A549 (cell line): ENCODE measurements around the gene FAM24B.

Source experiments
- CEBPB ChIP-seq, 2 experiments: fragments of >200 bp in 1 of 2; sonication (Bioruptor Twin) in 1 of 2; formaldehyde crosslinking in 1 of 2; IDR thresholded peaks; 2 replicates each; pipeline ENCODE4 v1.6.1; 2012 to 2016
- CTCF ChIP-seq: fragments of >200 bp; sonication (Bioruptor Twin); formaldehyde crosslinking; IDR thresholded peaks from 3 replicates; pipeline ENCODE4 v1.5.1; 2016
- NFE2L2 ChIP-seq: fragments of 150-350 bp; conservative IDR thresholded peaks from 2 replicates; pipeline ENCODE4 v1.6.1; 2014; ENCODE audit warnings: low read length
- RAD21 ChIP-seq, 2 experiments: fragments of >200 bp in 1 of 2; sonication (Bioruptor Twin) in 1 of 2; formaldehyde crosslinking in 1 of 2; IDR thresholded peaks in 1 of 2; conservative IDR thresholded peaks in 1 of 2; 2 replicates in 1 of 2; 3 replicates in 1 of 2; pipeline ENCODE4 v1.6.1; 2012 to 2018; ENCODE audit warnings: inconsistent platforms in 1 of 2
- TF ChIP-seq, protein P1 (sequence below): fragments of 200-600 bp; sonication (generic); IDR thresholded peaks from 2 replicates; pipeline ENCODE4 v1.6.1; 2016; ENCODE audit warnings: antibody characterized with exemption, mild to moderate bottlenecking, moderate library complexity
- TF ChIP-seq, protein P2 (sequence below): IDR thresholded peaks from 2 replicates; pipeline ENCODE4 v1.6.1; 2012; ENCODE audit warnings: low read depth, borderline replicate concordance
- TF ChIP-seq, protein P3 (sequence below): IDR thresholded peaks from 2 replicates; pipeline ENCODE4 v1.6.1; 2012

- no peak for TF ChIP-seq RAD21 (conservative IDR thresholded peaks at IDR 0.05 in 1 of 2, IDR thresholded peaks at IDR 0.05 in 1 of 2)
- TF ChIP-seq, protein P1, sequence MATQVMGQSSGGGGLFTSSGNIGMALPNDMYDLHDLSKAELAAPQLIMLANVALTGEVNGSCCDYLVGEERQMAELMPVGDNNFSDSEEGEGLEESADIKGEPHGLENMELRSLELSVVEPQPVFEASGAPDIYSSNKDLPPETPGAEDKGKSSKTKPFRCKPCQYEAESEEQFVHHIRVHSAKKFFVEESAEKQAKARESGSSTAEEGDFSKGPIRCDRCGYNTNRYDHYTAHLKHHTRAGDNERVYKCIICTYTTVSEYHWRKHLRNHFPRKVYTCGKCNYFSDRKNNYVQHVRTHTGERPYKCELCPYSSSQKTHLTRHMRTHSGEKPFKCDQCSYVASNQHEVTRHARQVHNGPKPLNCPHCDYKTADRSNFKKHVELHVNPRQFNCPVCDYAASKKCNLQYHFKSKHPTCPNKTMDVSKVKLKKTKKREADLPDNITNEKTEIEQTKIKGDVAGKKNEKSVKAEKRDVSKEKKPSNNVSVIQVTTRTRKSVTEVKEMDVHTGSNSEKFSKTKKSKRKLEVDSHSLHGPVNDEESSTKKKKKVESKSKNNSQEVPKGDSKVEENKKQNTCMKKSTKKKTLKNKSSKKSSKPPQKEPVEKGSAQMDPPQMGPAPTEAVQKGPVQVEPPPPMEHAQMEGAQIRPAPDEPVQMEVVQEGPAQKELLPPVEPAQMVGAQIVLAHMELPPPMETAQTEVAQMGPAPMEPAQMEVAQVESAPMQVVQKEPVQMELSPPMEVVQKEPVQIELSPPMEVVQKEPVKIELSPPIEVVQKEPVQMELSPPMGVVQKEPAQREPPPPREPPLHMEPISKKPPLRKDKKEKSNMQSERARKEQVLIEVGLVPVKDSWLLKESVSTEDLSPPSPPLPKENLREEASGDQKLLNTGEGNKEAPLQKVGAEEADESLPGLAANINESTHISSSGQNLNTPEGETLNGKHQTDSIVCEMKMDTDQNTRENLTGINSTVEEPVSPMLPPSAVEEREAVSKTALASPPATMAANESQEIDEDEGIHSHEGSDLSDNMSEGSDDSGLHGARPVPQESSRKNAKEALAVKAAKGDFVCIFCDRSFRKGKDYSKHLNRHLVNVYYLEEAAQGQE = no peak
- TF ChIP-seq, protein P2, sequence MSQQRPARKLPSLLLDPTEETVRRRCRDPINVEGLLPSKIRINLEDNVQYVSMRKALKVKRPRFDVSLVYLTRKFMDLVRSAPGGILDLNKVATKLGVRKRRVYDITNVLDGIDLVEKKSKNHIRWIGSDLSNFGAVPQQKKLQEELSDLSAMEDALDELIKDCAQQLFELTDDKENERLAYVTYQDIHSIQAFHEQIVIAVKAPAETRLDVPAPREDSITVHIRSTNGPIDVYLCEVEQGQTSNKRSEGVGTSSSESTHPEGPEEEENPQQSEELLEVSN = no peak
- no peak for TF ChIP-seq CTCF
- no peak for TF ChIP-seq CEBPB (IDR thresholded peaks at IDR 0.05)
- TF ChIP-seq, protein P3, sequence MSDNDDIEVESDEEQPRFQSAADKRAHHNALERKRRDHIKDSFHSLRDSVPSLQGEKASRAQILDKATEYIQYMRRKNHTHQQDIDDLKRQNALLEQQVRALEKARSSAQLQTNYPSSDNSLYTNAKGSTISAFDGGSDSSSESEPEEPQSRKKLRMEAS = no peak
- TF ChIP-seq NFE2L2 = no peak
Observed at GRCh38 chr10:122861711-122862161, 17.6 kb downstream of the FAM24B start.
